ENCODE results near the gene RNF212B. TPM values are rescaled to one million over a fixed set of nuclear protein-coding genes. Genes with fewer than 3 reads are reported as not detected.

Gene RNF212B
- polyA plus RNA-seq, 1 donor = 0.34 TPM

DNA sequence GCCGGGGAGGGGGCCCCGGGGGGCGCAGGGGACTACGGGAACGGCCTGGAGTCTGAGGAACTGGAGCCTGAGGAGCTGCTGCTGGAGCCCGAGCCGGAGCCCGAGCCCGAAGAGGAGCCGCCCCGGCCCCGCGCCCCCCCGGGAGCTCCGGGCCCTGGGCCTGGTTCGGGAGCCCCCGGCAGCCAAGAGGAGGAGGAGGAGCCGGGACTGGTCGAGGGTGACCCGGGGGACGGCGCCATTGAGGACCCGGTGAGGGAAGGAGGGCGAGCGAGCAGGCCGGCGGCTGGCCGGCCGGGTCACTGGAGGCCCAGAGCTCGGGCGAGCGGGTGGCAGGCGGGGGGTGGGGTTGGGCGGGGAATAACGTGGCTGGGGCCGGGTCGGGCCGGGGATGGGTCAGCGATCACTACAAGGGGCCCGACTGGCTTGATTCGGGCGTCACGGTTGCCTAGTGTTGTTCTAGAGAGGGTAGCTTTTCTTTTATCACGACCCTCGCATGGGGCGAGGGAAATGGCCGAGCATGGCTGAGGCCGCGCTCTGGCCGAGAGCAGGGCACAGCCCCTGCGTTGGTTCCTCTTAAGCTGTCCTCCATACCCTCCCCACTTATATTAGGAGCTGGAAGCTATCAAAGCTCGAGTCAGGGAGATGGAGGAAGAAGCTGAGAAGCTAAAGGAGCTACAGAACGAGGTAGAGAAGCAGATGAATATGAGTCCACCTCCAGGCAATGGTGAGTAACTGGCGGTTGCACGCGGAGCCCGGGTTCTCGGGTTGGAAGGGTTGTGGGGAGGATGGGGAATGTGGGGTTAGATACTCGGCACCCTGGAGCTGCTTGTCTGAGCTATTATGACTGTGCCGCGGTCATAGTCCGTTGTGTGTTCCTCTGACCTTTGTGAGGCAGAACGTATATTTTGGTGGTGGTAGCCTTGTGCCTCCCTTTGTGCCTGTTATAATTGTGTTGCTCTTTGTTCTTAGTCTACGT, 84.1 kb downstream of the RNF212B start:
- no peaks in the 10 kb centered on the region for H3K9me3 ChIP-seq (ENCODE audit: control insufficient read depth, low read depth, low read length)
- DNase-seq = peak; percentile 37 to 72
- H3K4me1 ChIP-seq (ENCODE audit: control insufficient read depth, insufficient read depth, low read length) = peaks cover 7% of the 10 kb centered on the region
- no peaks in the 10 kb centered on the region for H3K27me3 ChIP-seq (ENCODE audit: control insufficient read depth, insufficient read depth, low read length)
- peaks cover 33% of the 10 kb centered on the region for H3K36me3 ChIP-seq (ENCODE audit: control insufficient read depth, insufficient read depth, low read length)
- H3K4me3 ChIP-seq (ENCODE audit: low read length) = peak overlapping the region; percentile 87
- H3K27ac ChIP-seq (ENCODE audit: low read length) = peak overlapping the region; percentile 93
- WGBS (ENCODE audit: insufficient coverage, low lambda C conversion rate) = no CpG with 5 or more reads among the region's 64 CpGs

Other genes starting within 250 kb of the RNF212B start
- 15.1 TPM for gene C14orf93, start 227.8 kb upstream of the RNF212B start, polyA plus RNA-seq
- gene PSMB5, start 203.0 kb upstream of the RNF212B start, polyA plus RNA-seq = 112 TPM
- not detected for gene PSMB11, start 195.7 kb upstream of the RNF212B start, polyA plus RNA-seq
- 10.5 TPM for gene CDH24, start 180.4 kb upstream of the RNF212B start, polyA plus RNA-seq
- 225 TPM for gene ACIN1, start 142.8 kb upstream of the RNF212B start, polyA plus RNA-seq
- 60.9 TPM for gene C14orf119, start 142.4 kb upstream of the RNF212B start, polyA plus RNA-seq
- gene CIROP, start 132.9 kb upstream of the RNF212B start, polyA plus RNA-seq = 0.01 TPM
- gene CEBPE, start 118.7 kb upstream of the RNF212B start, polyA plus RNA-seq = 0.07 TPM
- 94.4 TPM for gene SLC7A8, start 54.3 kb upstream of the RNF212B start, polyA plus RNA-seq
- gene HOMEZ, start 48.2 kb downstream of the RNF212B start, polyA plus RNA-seq = 15.7 TPM
- 27.3 TPM for gene PPP1R3E, start 64.9 kb downstream of the RNF212B start, polyA plus RNA-seq
- 53.8 TPM for gene BCL2L2, start 68.9 kb downstream of the RNF212B start, polyA plus RNA-seq
- 199 TPM for gene PABPN1, start 83.5 kb downstream of the RNF212B start, polyA plus RNA-seq
- 46.9 TPM for gene SLC22A17, start 115.0 kb downstream of the RNF212B start, polyA plus RNA-seq
- gene EFS, start 127.2 kb downstream of the RNF212B start, polyA plus RNA-seq = 19.0 TPM
- not detected for gene IL25, start 134.9 kb downstream of the RNF212B start, polyA plus RNA-seq
- 3.4 TPM for gene CMTM5, start 139.1 kb downstream of the RNF212B start, polyA plus RNA-seq
- gene MYH6, start 170.3 kb downstream of the RNF212B start, polyA plus RNA-seq = 0.03 TPM
- gene MYH7, start 197.7 kb downstream of the RNF212B start, polyA plus RNA-seq = 0.91 TPM
- gene NGDN, start 231.8 kb downstream of the RNF212B start, polyA plus RNA-seq = 48.3 TPM

All from large intestine (tissue), 3 donors.